GM12873 (cell line): ENCODE data around the gene GNAI2.

Experiments
- CTCF ChIP-seq: IDR thresholded peaks from 2 replicates; pipeline ENCODE4 v1.5.1; 2012; ENCODE audit warnings: low read depth, mild to moderate bottlenecking, moderate library complexity, low read length, control low read depth; ENCODE audit not compliant: insufficient read depth; ENCODE audit errors: missing control alignments

Gene GNAI2

GRCh38 chr3:50221411-50222168, 14.4 kb upstream of the GNAI2 start:
- no peak for TF ChIP-seq CTCF

- no peak for TF ChIP-seq CTCF
Observed at GRCh38 chr3:50222169-50222528, 13.9 kb upstream of the GNAI2 start.

DNA sequence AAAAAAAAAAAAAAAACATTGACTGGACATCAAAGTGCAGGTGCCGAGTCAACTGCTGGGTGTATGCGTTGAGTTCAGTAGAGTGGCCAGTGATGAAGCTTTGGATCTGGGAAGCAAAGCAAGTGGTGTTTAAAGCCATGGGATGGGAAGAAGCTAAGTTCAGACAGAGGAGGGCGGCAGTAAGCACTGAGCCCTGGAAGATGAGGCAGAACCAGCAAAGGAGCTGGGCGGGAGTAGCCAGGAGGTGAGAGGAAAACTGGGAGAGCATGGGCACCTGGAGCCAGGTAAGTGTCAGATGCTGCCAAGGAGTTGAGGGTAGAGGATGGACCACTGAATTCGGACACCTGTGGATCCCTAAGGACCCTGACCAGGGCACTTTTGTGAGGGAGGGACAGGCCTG, 11.4 kb upstream of the GNAI2 start:
- no peak for TF ChIP-seq CTCF

DNA sequence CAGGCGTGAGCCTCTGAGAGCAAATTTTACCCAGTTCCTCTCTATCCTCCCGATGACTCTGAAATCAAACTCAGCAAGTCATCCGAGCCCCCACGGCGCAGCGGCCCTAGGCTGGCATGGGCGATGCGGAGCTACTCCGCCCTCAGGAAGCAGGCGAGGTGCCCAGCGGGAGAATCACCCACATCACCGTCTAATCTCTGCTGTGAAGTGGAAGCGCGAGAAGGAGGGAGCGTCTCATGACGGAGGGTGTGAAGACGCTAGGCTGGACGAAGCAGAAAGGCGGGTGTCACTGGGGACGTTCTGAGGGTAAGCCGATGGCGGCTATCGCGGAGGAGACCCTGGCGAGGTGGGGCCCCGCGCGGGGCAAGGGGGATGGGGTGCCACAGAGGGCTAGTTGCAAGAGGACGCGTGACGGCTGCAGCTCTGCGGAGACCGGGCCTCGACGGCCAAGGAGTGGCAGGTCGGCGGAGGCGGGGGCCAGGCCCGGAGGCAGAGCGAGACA, 9.1 kb upstream of the GNAI2 start:
- TF ChIP-seq CTCF, result no peak

GRCh38 chr3:50227390-50228183, 8.4 kb upstream of the GNAI2 start:
- TF ChIP-seq CTCF, result peak; percentile 74

- no peak for TF ChIP-seq CTCF
Observed at GRCh38 chr3:50229490-50229889, 6.5 kb upstream of the GNAI2 start.

DNA sequence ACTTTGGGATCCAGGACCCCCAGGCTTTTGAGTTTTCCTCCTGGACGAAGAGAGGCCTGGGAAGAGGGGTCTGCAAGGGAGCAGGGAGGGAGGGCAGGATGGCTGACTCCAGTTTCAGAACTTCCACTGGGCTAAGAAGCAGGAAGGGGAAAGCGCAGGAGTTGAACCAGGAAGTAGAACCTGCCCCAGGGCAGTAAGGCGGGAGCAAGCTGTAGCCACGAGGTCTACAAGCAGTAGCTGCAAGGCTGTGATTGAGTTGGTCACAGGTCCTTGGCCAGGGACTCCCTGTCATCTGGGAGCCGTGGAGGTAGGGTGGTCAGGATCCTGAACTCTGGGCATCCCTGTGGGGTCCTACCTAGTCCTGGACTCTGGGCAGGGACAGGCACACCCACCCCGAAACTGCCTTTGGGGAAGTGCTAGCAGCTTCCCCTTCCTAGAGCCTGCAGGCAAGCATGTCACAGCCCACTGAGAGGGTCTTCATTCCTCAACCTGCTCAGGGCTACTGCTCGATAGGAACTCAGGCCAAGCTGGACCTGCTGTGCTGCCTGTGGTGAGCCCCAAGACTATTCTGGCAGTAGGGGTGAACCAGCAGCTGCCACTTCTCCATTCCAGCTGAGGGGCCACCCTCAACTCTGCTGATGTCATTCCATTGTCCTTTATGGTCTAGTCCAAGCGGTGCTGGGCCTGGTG, 5.8 kb upstream of the GNAI2 start:
- TF ChIP-seq CTCF, result no peak
